Stimulated activated CD4-positive, alpha-beta T cell treated with anti-CD3 and anti-CD28 coated beads, TNF-alpha, amount 100 ng/mL, for 24 hours (primary cell): ENCODE measurements around the gene TSSC4.

ENCODE experiments used
- DNase-seq, 3 experiments: peaks; one replicate each; pipeline ENCODE4 v3.0.0-alpha.2; 2020; ENCODE audit warnings: low read depth in 3 of 3

The TSSC4 gene

GRCh38 chr11:2369320-2369719 lies 31.2 kb upstream of the TSSC4 start:
- no peak for DNase-seq

- DNase-seq: no peak
Measured at GRCh38 chr11:2369896-2370295, 30.7 kb upstream of the TSSC4 start.

- no peak for DNase-seq
Measured at GRCh38 chr11:2374456-2375201, 25.9 kb upstream of the TSSC4 start.

- DNase-seq: no peak
Measured at GRCh38 chr11:2375341-2375853, 25.2 kb upstream of the TSSC4 start.

GRCh38 chr11:2375964-2376551 lies 24.5 kb upstream of the TSSC4 start:
- DNase-seq: no peak

DNA sequence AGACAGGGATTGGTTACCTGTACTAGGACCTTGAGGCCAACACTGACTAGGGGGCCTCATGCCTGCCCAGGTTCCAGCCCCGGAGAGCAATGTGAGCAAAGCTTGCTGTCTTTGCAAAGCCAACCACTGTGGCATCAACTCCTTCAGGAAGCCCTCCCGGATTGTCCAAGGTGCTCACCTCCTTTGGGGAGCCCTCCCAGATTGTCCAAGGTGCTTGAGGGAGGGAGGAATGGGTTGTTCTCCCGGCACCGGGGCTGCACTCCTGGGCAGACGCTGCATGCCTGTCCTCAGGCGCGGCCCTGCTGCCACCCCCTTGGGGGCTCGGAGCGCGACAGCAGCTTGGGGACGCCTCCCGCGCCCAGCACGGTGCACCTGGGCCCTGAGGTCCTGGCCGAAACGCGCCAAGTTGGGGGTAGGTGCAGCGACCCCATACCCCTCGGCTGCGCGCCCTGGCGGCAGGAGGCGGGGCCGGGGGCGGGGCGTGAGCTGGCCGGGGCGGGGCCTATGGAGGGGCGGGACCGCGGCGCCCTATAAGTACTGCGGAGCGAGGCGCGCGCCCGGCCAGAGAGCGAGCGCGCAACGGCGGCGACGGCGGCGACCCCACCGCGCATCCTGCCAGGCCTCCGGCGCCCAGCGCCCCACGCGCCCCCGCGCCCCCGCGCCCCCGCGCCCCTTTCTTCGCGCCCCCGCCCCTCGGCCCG lies 23.6 kb upstream of the TSSC4 start, which contains the start of gene CD81:
TSS of gene CD81 (plus strand) at position 560 of the 701 bp plus-strand sequence. CDS start 240 bp downstream, outside the sequence.
- peak in 2 of 3 experiments; percentile 36 to 55 for DNase-seq

GRCh38 chr11:2377511-2378443 lies 22.8 kb upstream of the TSSC4 start:
- peak; percentile 32 to 60 (median 38) for DNase-seq

DNA sequence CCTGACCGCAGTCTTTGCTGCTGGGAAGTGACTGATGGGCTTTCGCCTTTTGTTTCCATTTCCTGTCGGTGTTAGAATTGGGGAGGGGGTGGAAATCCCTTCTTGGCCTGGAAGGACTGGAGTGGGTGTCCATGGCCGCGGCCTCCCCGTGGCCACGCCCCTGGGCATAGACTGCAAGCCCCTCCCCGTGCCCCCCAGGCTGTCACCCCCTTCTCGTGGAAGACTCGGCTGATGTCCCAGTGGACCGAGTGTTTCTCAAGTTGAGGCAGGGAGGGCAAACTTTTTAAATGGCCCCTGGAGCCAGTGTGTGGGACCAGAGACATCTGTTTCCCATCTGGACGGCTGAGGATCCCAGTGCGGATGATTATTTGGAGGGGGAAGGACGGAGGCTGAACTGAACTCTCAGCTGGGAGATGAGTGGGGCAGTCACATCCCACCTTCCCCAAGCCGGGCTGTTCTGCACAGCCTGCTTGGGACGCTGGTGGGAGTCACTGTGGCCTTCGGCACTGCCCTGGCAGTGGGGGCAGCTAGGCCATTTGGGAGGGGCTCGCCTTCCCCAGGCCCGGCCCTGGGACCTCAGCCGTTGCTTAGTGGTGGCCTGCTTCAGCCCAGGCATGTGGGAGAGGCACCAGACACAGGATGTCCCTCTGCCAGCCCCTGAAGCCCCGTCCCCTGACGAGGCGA lies 21.9 kb upstream of the TSSC4 start:
- no peak for DNase-seq

GRCh38 chr11:2379466-2380174 lies 20.9 kb upstream of the TSSC4 start:
- no peak for DNase-seq

GRCh38 chr11:2380396-2380795 lies 20.2 kb upstream of the TSSC4 start:
- no peak for DNase-seq

- no peak for DNase-seq
Measured at GRCh38 chr11:2380807-2381350, 19.7 kb upstream of the TSSC4 start.

- DNase-seq: no peak
Measured at GRCh38 chr11:2381494-2382128, 18.9 kb upstream of the TSSC4 start.

GRCh38 chr11:2382129-2382517 lies 18.4 kb upstream of the TSSC4 start:
- DNase-seq: no peak

DNA sequence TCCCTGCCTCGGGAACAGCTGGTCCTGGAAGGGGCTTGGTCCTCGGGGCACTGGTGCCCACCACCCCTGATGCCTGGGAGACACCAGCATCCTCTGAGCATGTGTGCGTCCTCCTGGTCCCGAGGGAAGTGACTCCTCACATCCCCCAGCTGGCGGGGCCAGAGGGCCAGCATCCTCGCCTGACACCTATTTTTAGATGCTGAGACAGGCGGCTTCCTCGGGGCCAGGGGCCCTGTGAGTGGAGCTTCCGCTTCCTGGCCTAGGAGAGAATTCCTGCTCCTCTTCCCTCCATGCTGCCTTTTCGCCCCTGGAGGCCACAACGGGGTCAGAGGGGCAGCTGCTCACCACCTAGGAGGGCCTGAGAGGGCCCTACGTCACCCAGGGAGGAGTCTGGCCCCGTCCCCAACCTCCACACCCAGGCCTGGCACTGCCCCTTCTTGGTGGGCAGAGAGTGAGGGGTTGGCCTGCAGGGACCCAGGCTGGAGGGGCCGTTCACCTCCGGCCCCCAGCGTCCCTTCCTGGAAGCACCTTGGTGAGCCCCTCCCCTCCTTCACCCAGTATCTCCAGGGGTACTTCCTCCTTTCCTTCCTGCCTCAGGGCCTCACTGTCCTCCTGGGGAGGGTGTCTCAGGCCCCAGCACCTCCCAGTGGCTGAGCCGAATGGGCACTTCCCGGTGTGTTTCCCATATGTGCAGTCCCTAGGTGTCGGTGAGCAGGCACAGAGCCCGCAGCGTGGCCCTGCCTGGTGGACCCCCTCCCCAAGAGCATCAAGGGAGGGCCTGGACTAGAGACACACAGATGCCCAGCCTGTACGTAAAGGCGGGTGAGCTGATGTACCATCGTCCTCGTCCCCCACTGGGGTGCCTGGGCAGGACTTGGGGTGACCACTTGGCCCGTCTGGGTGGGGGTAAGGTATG lies 17.4 kb upstream of the TSSC4 start:
- no peak for DNase-seq

DNA sequence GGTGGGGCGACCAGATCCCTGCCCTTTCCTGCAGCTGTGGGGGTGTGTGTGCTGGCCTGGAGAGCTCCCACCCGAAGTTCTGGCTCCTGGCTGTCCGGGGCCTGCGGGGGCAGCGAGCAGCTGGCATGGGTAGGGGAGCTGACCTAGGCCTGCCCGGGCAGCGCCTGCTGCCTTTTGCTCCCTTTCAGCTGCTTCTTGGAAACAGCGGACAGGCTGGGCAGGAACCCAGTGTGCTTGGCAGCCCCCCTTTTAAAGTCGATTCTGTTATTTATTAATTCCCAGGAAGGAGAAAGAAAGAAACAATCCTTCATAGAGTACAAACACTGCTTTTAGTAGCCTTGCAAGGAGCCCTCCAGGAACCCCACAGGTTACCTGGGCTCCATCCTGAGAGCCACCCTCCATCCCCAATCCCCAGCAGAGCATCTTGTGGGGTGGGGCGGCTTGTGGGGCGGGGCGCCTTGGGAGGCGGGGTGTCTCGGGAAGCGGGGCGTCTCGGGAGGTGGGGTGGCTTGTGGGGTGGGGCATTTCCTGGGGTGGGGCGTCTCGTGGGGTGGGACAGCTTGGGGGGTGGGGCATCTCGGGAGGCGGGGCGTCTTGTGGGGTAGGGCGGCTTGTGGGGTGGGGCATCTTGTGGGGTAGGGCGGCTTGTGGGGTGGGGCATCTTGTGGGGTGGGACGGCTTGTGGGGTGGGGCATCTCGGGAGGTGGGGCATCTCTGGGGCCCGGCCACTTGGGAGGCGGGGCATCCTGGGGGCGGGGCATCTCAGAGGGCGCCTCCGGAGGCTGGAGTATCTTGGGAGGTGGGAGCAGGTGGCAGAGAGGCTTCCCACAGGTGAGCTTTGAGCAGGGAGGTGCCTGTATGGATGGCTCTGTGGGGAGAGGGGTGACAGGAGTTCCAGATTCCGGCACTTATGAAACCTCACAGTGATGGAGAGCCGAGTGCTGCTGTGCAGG lies 16.4 kb upstream of the TSSC4 start:
- DNase-seq: peak in 1 of 3 experiments; percentile 32

- no peak for DNase-seq
Measured at GRCh38 chr11:2385156-2386151, 15.1 kb upstream of the TSSC4 start.
